Activated naive CD4-positive, alpha-beta T cell treated with anti-CD3 and anti-CD28 coated beads, Interleukin-2, amount 50 U/mL, for 72 hours (primary cell): ENCODE measurements around the gene TUBB2B. TPM values are rescaled to one million over a fixed set of nuclear protein-coding genes. Genes with fewer than 3 reads are reported as not detected.
A peak's percentile ranks its signal among the peaks of the same experiment; 100 is the strongest.
"Not testable (repeated sequence)": the region's sequence is repeated elsewhere in the genome, so short reads cannot be mapped to it uniquely, and the experiment has no call there.

Experiments
- ATAC-seq, 2 donors: fragments of 150-1000 bp; cut with Tn5 transposase; 2 replicates each; pipeline ENCODE4 v1.10.0; 2021; ENCODE audit warnings: mild to moderate bottlenecking in 2 of 2, moderate library complexity in 2 of 2
- DNase-seq, 2 donors: peaks; one replicate each; pipeline ENCODE4 v3.0.0; 2021 to 2022; ENCODE audit warnings: low spot score in 2 of 2
- H3K27ac Mint-ChIP-seq, 2 donors: one replicate each; pipeline ENCODE4 v1.8.0; 2022; ENCODE audit warnings: mild to moderate bottlenecking in 2 of 2, mixed read lengths in 2 of 2
- H3K36me3 Mint-ChIP-seq, 2 donors: one replicate each; pipeline ENCODE4 v1.8.0; 2022; ENCODE audit warnings: mixed read lengths in 2 of 2
- H3K9me3 Mint-ChIP-seq, 2 donors: one replicate each; pipeline ENCODE4 v1.8.0; 2022; ENCODE audit warnings: mixed read lengths in 2 of 2
- total RNA-seq, 2 donors: library from RNA; stranded (reverse); gene quantifications; one replicate each; pipeline ENCODE4 v1.2.3, GENCODE V29; 2022

TUBB2B gene
- total RNA-seq, 2 donors from 2014 or later: 0.43 TPM; not detected in 1

GRCh38 chr6:3244003-3244831 lies 16.8 kb upstream of the TUBB2B start:
- no peaks in the 10 kb centered on the region for H3K36me3 Mint-ChIP-seq
- H3K27ac Mint-ChIP-seq: no peak overlapping the region
- DNase-seq (no peak), ATAC-seq (no peak)
- H3K9me3 Mint-ChIP-seq: no peaks in the 10 kb centered on the region

- peak overlapping the region in 1 of 2 donors; percentile 51 for H3K27ac Mint-ChIP-seq
- no peaks in the 10 kb centered on the region for H3K36me3 Mint-ChIP-seq
- DNase-seq (no peak), ATAC-seq (no peak)
- no peaks in the 10 kb centered on the region for H3K9me3 Mint-ChIP-seq
These were observed 15.3 kb upstream of the TUBB2B start for GRCh38 chr6:3242768-3243167.

GRCh38 chr6:3241745-3242144 lies 14.3 kb upstream of the TUBB2B start:
- ATAC-seq, H3K27ac Mint-ChIP-seq, DNase-seq, H3K9me3 Mint-ChIP-seq, H3K36me3 Mint-ChIP-seq: not testable (repeated sequence)

- no peaks in the 10 kb centered on the region for H3K36me3 Mint-ChIP-seq
- no peak for ATAC-seq
- no peak overlapping the region for H3K27ac Mint-ChIP-seq
- no peak for DNase-seq
- no peaks in the 10 kb centered on the region for H3K9me3 Mint-ChIP-seq
These were observed 13.1 kb upstream of the TUBB2B start for GRCh38 chr6:3240595-3240994.

- ATAC-seq: no peak
- Mint-ChIP-seq H3K27ac (no peak overlapping the region), H3K36me3 (no peaks in the 10 kb centered on the region), H3K9me3 (no peaks in the 10 kb centered on the region)
- no peak for DNase-seq
These were observed 11.8 kb upstream of the TUBB2B start for GRCh38 chr6:3239110-3239830.

- no peak for DNase-seq
- Mint-ChIP-seq H3K36me3 (no peaks in the 10 kb centered on the region), H3K9me3 (no peaks in the 10 kb centered on the region), H3K27ac (no peak overlapping the region)
- no peak for ATAC-seq
These were observed 10.6 kb upstream of the TUBB2B start for GRCh38 chr6:3237761-3238662.

GRCh38 chr6:3236005-3236404 lies 8.6 kb upstream of the TUBB2B start:
- no peaks in the 10 kb centered on the region for H3K9me3 Mint-ChIP-seq
- H3K27ac Mint-ChIP-seq: no peak overlapping the region
- peaks cover 0 to 4% of the 10 kb centered on the region in 2 donors for H3K36me3 Mint-ChIP-seq
- ATAC-seq (no peak), DNase-seq (no peak)

GRCh38 chr6:3235486-3235885 lies 8.0 kb upstream of the TUBB2B start:
- no peaks in the 10 kb centered on the region for H3K9me3 Mint-ChIP-seq
- H3K27ac Mint-ChIP-seq: no peak overlapping the region
- ATAC-seq: no peak
- DNase-seq: no peak
- H3K36me3 Mint-ChIP-seq: peaks cover 0 to 4% of the 10 kb centered on the region in 2 donors

- Mint-ChIP-seq H3K9me3 (no peaks in the 10 kb centered on the region), H3K36me3 (peaks cover 0 to 5% of the 10 kb centered on the region in 2 donors), H3K27ac (no peak overlapping the region)
- DNase-seq (no peak), ATAC-seq (no peak)
These were observed 6.5 kb upstream of the TUBB2B start for GRCh38 chr6:3233904-3234303.

- peaks cover 0 to 10% of the 10 kb centered on the region in 2 donors for H3K36me3 Mint-ChIP-seq
- no peak overlapping the region for H3K27ac Mint-ChIP-seq
- ATAC-seq (no peak), DNase-seq (no peak)
- no peaks in the 10 kb centered on the region for H3K9me3 Mint-ChIP-seq
These were observed 5.9 kb upstream of the TUBB2B start for GRCh38 chr6:3233321-3233720.

GRCh38 chr6:3232017-3232945 lies 4.8 kb upstream of the TUBB2B start:
- peaks cover 0 to 10% of the 10 kb centered on the region in 2 donors for H3K36me3 Mint-ChIP-seq
- ATAC-seq: no peak
- no peaks in the 10 kb centered on the region for H3K9me3 Mint-ChIP-seq
- H3K27ac Mint-ChIP-seq: no peak overlapping the region
- no peak for DNase-seq

- Mint-ChIP-seq H3K36me3 (peaks cover 0 to 10% of the 10 kb centered on the region in 2 donors), H3K27ac (no peak overlapping the region), H3K9me3 (no peaks in the 10 kb centered on the region)
- ATAC-seq (no peak), DNase-seq (no peak)
These were observed 4.0 kb upstream of the TUBB2B start for GRCh38 chr6:3231247-3232016.

- Mint-ChIP-seq H3K9me3 (no peaks in the 10 kb centered on the region), H3K36me3 (peaks cover 0 to 10% of the 10 kb centered on the region in 2 donors), H3K27ac (peak overlapping the region in 1 of 2 donors; percentile 68)
- DNase-seq (no peak), ATAC-seq (no peak)
These were observed 3.4 kb upstream of the TUBB2B start for GRCh38 chr6:3230900-3231246.

GRCh38 chr6:3230256-3230882 lies 2.9 kb upstream of the TUBB2B start:
- H3K9me3 Mint-ChIP-seq: no peaks in the 10 kb centered on the region
- no peak for ATAC-seq
- no peak overlapping the region for H3K27ac Mint-ChIP-seq
- no peak for DNase-seq
- peaks cover 0 to 10% of the 10 kb centered on the region in 2 donors for H3K36me3 Mint-ChIP-seq
